GM12878 (cell line): Measurements from ENCODE around the gene F12. TPM values are rescaled to one million over a fixed set of nuclear protein-coding genes. Genes with fewer than 3 reads are reported as not detected.

Experiments
- ATAC-seq: fragments of 200-7000 bp; cut with Tn5 transposase; 3 replicates; pipeline ENCODE4 v1.9.1; 2020; ENCODE audit warnings: mild to moderate bottlenecking, moderate library complexity
- BruUV-seq: library from RNA; stranded (reverse); fragments of 400-500 nt; replicated peaks from 2 replicates; lab custom pipeline; 2021; lab: Mats Ljungman, UMichigan
- CTCF ChIA-PET: fragments of 300-600 bp; sonication (Branson Sonifier 250); formaldehyde crosslinking; extraction: SDS; loops from one replicate; lab custom pipeline; 2021; ENCODE audit warnings: inconsistent platforms; lab: Yijun Ruan, JAX
- POLR2A ChIA-PET: fragments of 350-600 bp; formaldehyde crosslinking; extraction: SDS; loops from one replicate; lab custom pipeline; 2021; ENCODE audit warnings: inconsistent platforms; lab: Charles Lee
- RAD21 ChIA-PET: fragments of 300-600 bp; sonication (Branson Sonifier 250); formaldehyde crosslinking; loops from one replicate; lab custom pipeline; 2023; ENCODE audit warnings: antibody characterized with exemption; ENCODE audit not compliant: unreplicated experiment; lab: Charles Lee
- SMC1A ChIA-PET: fragments of 300-600 bp; sonication (Branson Sonifier 250); formaldehyde crosslinking; loops from one replicate; lab custom pipeline; 2023; ENCODE audit not compliant: unreplicated experiment, uncharacterized antibody; lab: Charles Lee
- DNase-seq: peaks from one replicate; pipeline ENCODE4 v3.0.0-alpha.2; 2011; ENCODE audit warnings: low read depth, low spot score
- FAIRE-seq: peaks from 3 replicates; lab custom pipeline; 2011; peaks lifted over from hg19 to GRCh38; lab: Jason Lieb, UNC
- H2AFZ ChIP-seq: 2 replicates; pipeline ENCODE4 v1.6.0; 2011; ENCODE audit warnings: low read depth, low read length, control low read depth; ENCODE audit not compliant: control insufficient read depth
- H3K27ac ChIP-seq: 2 replicates; pipeline ENCODE4 v1.5.1; 2011; ENCODE audit warnings: control low read depth; ENCODE audit not compliant: control insufficient read depth, insufficient read depth
- H3K27me3 ChIP-seq, 2 experiments: replicated peaks in 1 of 2; 2 replicates each; pipeline versions ENCODE4 v1.6.0 to v1.6.1; 2011; ENCODE audit warnings: low read length in 1 of 2; ENCODE audit not compliant: control insufficient read depth in 2 of 2, insufficient read depth in 2 of 2
- H3K36me3 ChIP-seq, 2 experiments: 2 replicates each; pipeline ENCODE4 v1.5.1; 2011; ENCODE audit warnings: low read length in 1 of 2; ENCODE audit not compliant: control insufficient read depth in 2 of 2, insufficient read depth in 2 of 2
- H3K4me1 ChIP-seq: 2 replicates; pipeline ENCODE4 v1.6.1; 2011; ENCODE audit warnings: mild to moderate bottlenecking, low read length, moderate library complexity, mixed read lengths; ENCODE audit not compliant: control insufficient read depth, insufficient read depth
- H3K4me2 ChIP-seq: 2 replicates; pipeline ENCODE4 v1.6.0; 2011; ENCODE audit warnings: control low read depth; ENCODE audit not compliant: control insufficient read depth, insufficient read depth
- H3K4me3 ChIP-seq: fragments of 200-600 bp; sonication (generic); 2 replicates; pipeline ENCODE4 v1.5.1; 2016
- H3K79me2 ChIP-seq: 2 replicates; pipeline ENCODE4 v1.6.0; 2011; ENCODE audit warnings: low read length; ENCODE audit not compliant: control insufficient read depth, insufficient read depth
- H3K9ac ChIP-seq: 2 replicates; pipeline ENCODE4 v1.8.0; 2011; ENCODE audit warnings: low read length, control low read depth, mixed read lengths; ENCODE audit not compliant: control insufficient read depth, insufficient read depth
- H3K9me3 ChIP-seq: replicated peaks from 3 replicates; pipeline ENCODE4 v1.5.1; 2011; ENCODE audit warnings: mild to moderate bottlenecking, low read length; ENCODE audit not compliant: control insufficient read depth, insufficient read depth
- H4K20me1 ChIP-seq: 2 replicates; pipeline ENCODE4 v1.6.0; 2011; ENCODE audit not compliant: control insufficient read depth, insufficient read depth
- NR2C1 ChIP-seq: fragments of 450-650 bp; IDR thresholded peaks from 2 replicates; pipeline ENCODE4 v1.6.1; 2017; ENCODE audit warnings: antibody characterized with exemption, mild to moderate bottlenecking, moderate library complexity
- RELA ChIP-seq: fragments of 450-650 bp; IDR thresholded peaks from 2 replicates; pipeline ENCODE4 v1.8.0; 2014; ENCODE audit warnings: borderline replicate concordance; ENCODE audit not compliant: partially characterized antibody
- ZNF207 ChIP-seq: fragments of 450-650 bp; IDR thresholded peaks from 2 replicates; pipeline ENCODE4 v1.6.1; 2014; ENCODE audit warnings: antibody characterized with exemption, mild to moderate bottlenecking, borderline replicate concordance
- ZSCAN29 ChIP-seq: fragments of 450-650 bp; IDR thresholded peaks from 2 replicates; pipeline ENCODE4 v1.6.1; 2017; ENCODE audit warnings: mild to moderate bottlenecking, moderate library complexity
- WGBS: methylation state at CpG from one replicate; pipeline ENCODE4 v1.1.6; 2016; ENCODE audit warnings: low lambda C conversion rate; ENCODE audit not compliant: insufficient replicate concordance, insufficient coverage; ENCODE audit errors: missing lambda C conversion rate; 5-methylcytosine and 5-hydroxymethylcytosine counted together
- in situ Hi-C: fragments of 300-500 bp; cut with MboI; formaldehyde crosslinking; loops from 9 replicates; pipeline ENCODE4 v1.14.3; 2018; ENCODE audit warnings: mixed read lengths
- intact Hi-C: fragments of 100-400 bp; cut with micrococcal nuclease; formaldehyde crosslinking; loops from one replicate; pipeline ENCODE4 v1.14.2; 2022; ENCODE audit not compliant: unreplicated experiment
- polyA plus RNA-seq, 11 experiments: library from polyadenylated mRNA; depleted of rRNA in 4 of 11; unstranded in 6 of 11; stranded (reverse) in 5 of 11; fragments of >200 nt; fragmentation: Nextera tagmentation in 4 of 11; fragmentation: Illumina TruSeq in 1 of 11; extraction: Ambion mirVana in 4 of 11; extraction: Trizol in 1 of 11; gene quantifications; 1 replicate in 1 of 11; 2 replicates in 10 of 11; pipeline versions ENCODE4 v1.2.1 to v1.2.3, GENCODE V29; 2011 to 2016; ENCODE audit warnings: inconsistent platforms in 2 of 11, missing spikeins in 2 of 11, low read depth in 1 of 11
- total RNA-seq, 4 experiments: library from RNA; depleted of rRNA in 3 of 4; stranded (reverse); fragments of >200 nt in 3 of 4; fragmentation: Illumina TruSeq in 1 of 4; extraction: Trizol in 1 of 4; gene quantifications; 2 replicates each; pipeline versions ENCODE4 v1.2.1 to v1.2.3, GENCODE V29; 2013 to 2021
- TF ChIP-seq, protein P1 (sequence below): fragments of 150-350 bp; IDR thresholded peaks from 2 replicates; pipeline ENCODE4 v1.6.1; 2014; ENCODE audit warnings: mild to moderate bottlenecking, low read depth, low read length

Gene F12
- total and polyA plus RNA-seq, 10 of the 15 experiments (the other 5 are each of a cell fraction or from before 2014, with no cell fraction given): 0.25 to 11.3 (median 5.5) TPM

GRCh38 chr5:177385720-177386119, 23.6 kb downstream of the F12 start (continued):
- no peak for TF ChIP-seq NR2C1
- no peak for TF ChIP-seq ZSCAN29

- ChIA-PET CTCF (interaction anchor here (0.6 to 2.5 kb wide), 6 partner anchors 9 to 848 kb away, joined by 3 to 22 read pairs (median 4); no protein-coding TSS in a partner anchor), SMC1A (interaction anchor here (1.3 kb wide), 1 partner anchor 13 kb away, joined by 4 read pairs; no protein-coding TSS in a partner anchor), POLR2A (interaction anchor here (0.8 kb wide), 1 partner anchor 28 kb away, joined by 3 read pairs; no protein-coding TSS in a partner anchor), RAD21 (interaction anchor here (0.6 to 0.8 kb wide), 2 partner anchors 68 to 266 kb away, joined by 3 read pairs; no protein-coding TSS in a partner anchor)
- BruUV-seq: no TSS peak
- in situ Hi-C loops (loop anchor here (25.0 kb wide), 1 partner anchor 1347 kb away; no protein-coding TSS in a partner anchor), intact Hi-C loops (no loop called here)
- 23% methylated on average over 4 of the region's 4 CpGs for WGBS
- Histone ChIP-seq H3K79me2 (no peaks in the 10 kb centered on the region), H3K27me3 (no peaks in the 10 kb centered on the region), H3K9ac (no peak within 1 kb of the TSS), H3K4me2 (no peak within 1 kb of the TSS), H3K9me3 (no peaks in the 10 kb centered on the region), H2AFZ (no peak within 1 kb of the TSS), H3K27ac (no peak within 1 kb of the TSS), H3K36me3 (no peaks in the 10 kb centered on the region), H3K4me1 (peaks cover 17% of the 10 kb centered on the region), H4K20me1 (no peaks in the 10 kb centered on the region), H3K4me3 (no peak within 1 kb of the TSS)
- no peak for ATAC-seq
- no peak for TF ChIP-seq RELA
- TF ChIP-seq, protein P1, sequence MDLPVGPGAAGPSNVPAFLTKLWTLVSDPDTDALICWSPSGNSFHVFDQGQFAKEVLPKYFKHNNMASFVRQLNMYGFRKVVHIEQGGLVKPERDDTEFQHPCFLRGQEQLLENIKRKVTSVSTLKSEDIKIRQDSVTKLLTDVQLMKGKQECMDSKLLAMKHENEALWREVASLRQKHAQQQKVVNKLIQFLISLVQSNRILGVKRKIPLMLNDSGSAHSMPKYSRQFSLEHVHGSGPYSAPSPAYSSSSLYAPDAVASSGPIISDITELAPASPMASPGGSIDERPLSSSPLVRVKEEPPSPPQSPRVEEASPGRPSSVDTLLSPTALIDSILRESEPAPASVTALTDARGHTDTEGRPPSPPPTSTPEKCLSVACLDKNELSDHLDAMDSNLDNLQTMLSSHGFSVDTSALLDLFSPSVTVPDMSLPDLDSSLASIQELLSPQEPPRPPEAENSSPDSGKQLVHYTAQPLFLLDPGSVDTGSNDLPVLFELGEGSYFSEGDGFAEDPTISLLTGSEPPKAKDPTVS: no peak
- no peak for TF ChIP-seq ZNF207
- DNase-seq: no peak
- FAIRE-seq: no peak
Measured at GRCh38 chr5:177384134-177384533, 25.2 kb downstream of the F12 start, which contains the start of gene SLC34A1. Gene SLC34A1, plus strand, starts transcription at chr5:177384434. Its CDS starts 1,308 bp downstream, at chr5:177385742.
